Measurements from ENCODE around the gene KREMEN2.

DNA sequence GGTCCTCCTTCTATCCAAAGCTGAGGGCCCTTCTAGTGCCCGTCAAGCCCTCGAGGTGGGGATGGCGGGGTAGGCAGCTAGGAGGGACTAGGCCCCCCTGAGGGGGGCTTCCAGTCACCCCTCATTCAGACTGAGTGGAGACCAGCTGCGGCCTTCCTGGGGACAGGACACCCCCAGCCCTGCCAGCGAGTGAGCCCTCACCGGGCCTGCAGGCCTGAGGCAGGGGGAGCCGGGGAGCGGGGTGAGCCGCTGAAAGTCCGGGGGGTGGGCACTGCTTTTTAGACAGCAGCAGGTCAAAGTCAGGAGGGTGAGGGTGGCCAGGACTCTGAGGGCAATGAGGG is 8.7 kb upstream of the KREMEN2 start:
- TF ChIP-seq, protein P1, sequence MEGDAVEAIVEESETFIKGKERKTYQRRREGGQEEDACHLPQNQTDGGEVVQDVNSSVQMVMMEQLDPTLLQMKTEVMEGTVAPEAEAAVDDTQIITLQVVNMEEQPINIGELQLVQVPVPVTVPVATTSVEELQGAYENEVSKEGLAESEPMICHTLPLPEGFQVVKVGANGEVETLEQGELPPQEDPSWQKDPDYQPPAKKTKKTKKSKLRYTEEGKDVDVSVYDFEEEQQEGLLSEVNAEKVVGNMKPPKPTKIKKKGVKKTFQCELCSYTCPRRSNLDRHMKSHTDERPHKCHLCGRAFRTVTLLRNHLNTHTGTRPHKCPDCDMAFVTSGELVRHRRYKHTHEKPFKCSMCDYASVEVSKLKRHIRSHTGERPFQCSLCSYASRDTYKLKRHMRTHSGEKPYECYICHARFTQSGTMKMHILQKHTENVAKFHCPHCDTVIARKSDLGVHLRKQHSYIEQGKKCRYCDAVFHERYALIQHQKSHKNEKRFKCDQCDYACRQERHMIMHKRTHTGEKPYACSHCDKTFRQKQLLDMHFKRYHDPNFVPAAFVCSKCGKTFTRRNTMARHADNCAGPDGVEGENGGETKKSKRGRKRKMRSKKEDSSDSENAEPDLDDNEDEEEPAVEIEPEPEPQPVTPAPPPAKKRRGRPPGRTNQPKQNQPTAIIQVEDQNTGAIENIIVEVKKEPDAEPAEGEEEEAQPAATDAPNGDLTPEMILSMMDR (IDR thresholded peaks at IDR 0.05 in 4 of 5, conservative IDR thresholded peaks at IDR 0.05 in 1 of 5), result no peak
- no peak for TF ChIP-seq POLR2A (IDR thresholded peaks at IDR 0.05)
